Measurements from ENCODE around the gene MEA1.

DNA sequence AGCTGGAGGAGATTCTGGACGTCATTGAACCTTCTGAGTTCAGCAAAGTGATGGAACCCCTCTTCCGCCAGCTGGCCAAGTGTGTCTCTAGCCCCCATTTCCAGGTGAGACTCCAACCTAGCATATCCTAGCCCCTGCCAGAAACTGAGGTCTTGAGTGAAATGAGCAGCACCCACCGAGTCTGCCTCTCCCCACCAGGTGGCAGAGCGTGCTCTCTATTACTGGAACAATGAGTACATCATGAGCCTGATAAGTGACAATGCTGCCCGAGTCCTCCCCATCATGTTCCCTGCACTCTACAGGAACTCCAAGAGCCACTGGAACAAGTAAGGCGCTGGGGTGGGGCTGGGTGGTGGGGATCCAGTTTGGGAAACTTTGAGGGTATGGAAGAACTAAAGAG is 4.6 kb downstream of the MEA1 start:
- TF ChIP-seq POLR2AphosphoS5 (IDR thresholded peaks at IDR 0.05) (no peak), POLR2A (IDR thresholded peaks at IDR 0.05) (no peak)

Measured in transverse colon (tissue), 3 donors.